HEK293 (cell line): ENCODE results near the gene SERTAD4.
A peak's percentile ranks its signal among the peaks of the same experiment; 100 is the strongest.

Source experiments
- KLF10 ChIP-seq: fragments of 450-650 bp; IDR thresholded peaks from 2 replicates; pipeline ENCODE4 v1.5.1; 2018; ENCODE audit warnings: missing biosample characterization, mild to moderate bottlenecking, missing genetic modification characterization
- TSHZ1 ChIP-seq: fragments of 450-650 bp; formaldehyde crosslinking; IDR thresholded peaks from 2 replicates; pipeline ENCODE4 v1.5.1; 2016; ENCODE audit warnings: missing biosample characterization, missing genetic modification characterization, borderline replicate concordance
- ZNF121 ChIP-seq: fragments of 450-650 bp; formaldehyde crosslinking; IDR thresholded peaks from 2 replicates; pipeline ENCODE4 v1.5.1; 2016; ENCODE audit warnings: missing biosample characterization, missing genetic modification characterization
- ZNF133 ChIP-seq: fragments of 450-650 bp; formaldehyde crosslinking; IDR thresholded peaks from 2 replicates; pipeline ENCODE4 v1.5.1; 2016; ENCODE audit warnings: missing biosample characterization, missing genetic modification characterization
- ZNF24 ChIP-seq: fragments of 450-650 bp; formaldehyde crosslinking; IDR thresholded peaks from 2 replicates; pipeline ENCODE4 v1.5.1; 2016; ENCODE audit warnings: missing biosample characterization, missing genetic modification characterization
- ZNF26 ChIP-seq: fragments of 450-650 bp; formaldehyde crosslinking; IDR thresholded peaks from 2 replicates; pipeline ENCODE4 v1.5.1; 2016; ENCODE audit warnings: missing biosample characterization, missing genetic modification characterization
- ZNF266 ChIP-seq: fragments of 450-650 bp; formaldehyde crosslinking; IDR thresholded peaks from 2 replicates; pipeline ENCODE4 v1.5.1; 2016; ENCODE audit warnings: missing biosample characterization, missing genetic modification characterization, low read depth
- ZNF404 ChIP-seq: fragments of 450-650 bp; formaldehyde crosslinking; IDR thresholded peaks from 2 replicates; pipeline ENCODE4 v1.5.1; 2017; ENCODE audit warnings: missing biosample characterization, missing genetic modification characterization
- ZNF416 ChIP-seq: fragments of 450-650 bp; formaldehyde crosslinking; IDR thresholded peaks from 2 replicates; pipeline ENCODE4 v1.5.1; 2016; ENCODE audit warnings: missing biosample characterization, missing genetic modification characterization
- ZNF433 ChIP-seq: fragments of 450-650 bp; formaldehyde crosslinking; IDR thresholded peaks from 2 replicates; pipeline ENCODE4 v1.5.1; 2016; ENCODE audit warnings: missing biosample characterization, missing genetic modification characterization, low read depth
- ZNF48 ChIP-seq: fragments of 450-650 bp; formaldehyde crosslinking; IDR thresholded peaks from 2 replicates; pipeline ENCODE4 v1.5.1; 2016; ENCODE audit warnings: missing biosample characterization, missing genetic modification characterization
- ZNF518A ChIP-seq: fragments of 450-650 bp; formaldehyde crosslinking; conservative IDR thresholded peaks from 2 replicates; pipeline ENCODE4 v1.5.1; 2016; ENCODE audit warnings: low read depth, missing biosample characterization, missing genetic modification characterization
- ZNF529 ChIP-seq: fragments of 450-650 bp; formaldehyde crosslinking; IDR thresholded peaks from 2 replicates; pipeline ENCODE4 v1.5.1; 2017; ENCODE audit warnings: missing genetic modification characterization, missing biosample characterization; ENCODE audit not compliant: insufficient replicate concordance
- ZNF624 ChIP-seq: fragments of 450-650 bp; formaldehyde crosslinking; IDR thresholded peaks from 2 replicates; pipeline ENCODE4 v1.5.1; 2017; ENCODE audit warnings: missing biosample characterization, missing genetic modification characterization
- ZNF639 ChIP-seq: fragments of 450-650 bp; formaldehyde crosslinking; IDR thresholded peaks from 2 replicates; pipeline ENCODE4 v1.5.1; 2016; ENCODE audit warnings: missing biosample characterization, missing genetic modification characterization
- ZNF664 ChIP-seq: fragments of 450-650 bp; formaldehyde crosslinking; IDR thresholded peaks from 2 replicates; pipeline ENCODE4 v1.5.1; 2016; ENCODE audit warnings: missing biosample characterization, missing genetic modification characterization
- ZNF776 ChIP-seq: fragments of 450-650 bp; formaldehyde crosslinking; IDR thresholded peaks from 2 replicates; pipeline ENCODE4 v1.5.0; 2017; ENCODE audit warnings: missing biosample characterization, missing genetic modification characterization, borderline replicate concordance
- ZNF785 ChIP-seq: fragments of 450-650 bp; formaldehyde crosslinking; IDR thresholded peaks from 2 replicates; pipeline ENCODE4 v1.5.1; 2016; ENCODE audit warnings: missing biosample characterization, missing genetic modification characterization
- TF ChIP-seq, protein P1 (sequence below): fragments of 450-650 bp; formaldehyde crosslinking; IDR thresholded peaks from 2 replicates; pipeline ENCODE4 v1.5.1; 2016; ENCODE audit warnings: missing biosample characterization, missing genetic modification characterization
- TF ChIP-seq, protein P2 (sequence below): fragments of 450-650 bp; IDR thresholded peaks from 2 replicates; pipeline ENCODE4 v1.5.1; 2018; ENCODE audit warnings: missing biosample characterization, missing genetic modification characterization
- TF ChIP-seq, protein P3 (sequence below): fragments of 450-650 bp; formaldehyde crosslinking; IDR thresholded peaks from 2 replicates; pipeline ENCODE4 v1.5.1; 2016; ENCODE audit warnings: missing biosample characterization, missing genetic modification characterization

SERTAD4 gene

GRCh38 chr1:210292231-210292871 is 59.8 kb downstream of the SERTAD4 start (continued):
- TF ChIP-seq, protein P1, sequence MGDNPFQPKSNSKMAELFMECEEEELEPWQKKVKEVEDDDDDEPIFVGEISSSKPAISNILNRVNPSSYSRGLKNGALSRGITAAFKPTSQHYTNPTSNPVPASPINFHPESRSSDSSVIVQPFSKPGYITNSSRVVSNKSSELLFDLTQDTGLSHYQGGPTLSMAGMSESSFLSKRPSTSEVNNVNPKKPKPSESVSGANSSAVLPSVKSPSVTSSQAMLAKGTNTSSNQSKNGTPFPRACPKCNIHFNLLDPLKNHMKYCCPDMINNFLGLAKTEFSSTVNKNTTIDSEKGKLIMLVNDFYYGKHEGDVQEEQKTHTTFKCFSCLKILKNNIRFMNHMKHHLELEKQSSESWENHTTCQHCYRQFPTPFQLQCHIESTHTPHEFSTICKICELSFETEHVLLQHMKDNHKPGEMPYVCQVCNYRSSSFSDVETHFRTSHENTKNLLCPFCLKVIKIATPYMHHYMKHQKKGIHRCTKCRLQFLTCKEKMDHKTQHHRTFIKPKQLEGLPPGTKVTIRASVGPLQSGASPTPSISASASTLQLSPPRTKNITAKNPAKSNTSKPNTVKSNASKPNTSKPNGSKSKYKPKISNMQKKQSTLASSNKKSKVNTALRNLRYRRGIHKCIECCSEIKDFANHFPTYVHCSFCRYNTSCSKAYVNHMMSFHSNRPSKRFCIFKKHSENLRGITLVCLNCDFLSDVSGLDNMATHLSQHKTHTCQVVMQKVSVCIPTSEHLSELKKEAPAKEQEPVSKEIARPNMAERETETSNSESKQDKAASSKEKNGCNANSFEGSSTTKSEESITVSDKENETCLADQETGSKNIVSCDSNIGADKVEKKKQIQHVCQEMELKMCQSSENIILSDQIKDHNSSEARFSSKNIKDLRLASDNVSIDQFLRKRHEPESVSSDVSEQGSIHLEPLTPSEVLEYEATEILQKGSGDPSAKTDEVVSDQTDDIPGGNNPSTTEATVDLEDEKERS (tag by site-specific recombination) = no peak
- no peak for TF ChIP-seq ZNF26 (tag by site-specific recombination)
- 0 out of 2 replicates have a peak, but pooled peaks have one; percentile 31 for TF ChIP-seq ZNF121
- no peak for TF ChIP-seq TSHZ1
- TF ChIP-seq ZNF133 (tag by site-specific recombination) = no peak
- no peak for TF ChIP-seq ZNF776
- TF ChIP-seq ZNF664 (tag by site-specific recombination) = no peak
- TF ChIP-seq ZNF48 (tag by site-specific recombination) = no peak
- TF ChIP-seq ZNF433 (tag by site-specific recombination) = no peak
- no peak for TF ChIP-seq ZNF639 (tag by site-specific recombination)
- TF ChIP-seq ZNF624 = no peak
- TF ChIP-seq KLF10 (tag by site-specific recombination) = no peak
- TF ChIP-seq, protein P2, sequence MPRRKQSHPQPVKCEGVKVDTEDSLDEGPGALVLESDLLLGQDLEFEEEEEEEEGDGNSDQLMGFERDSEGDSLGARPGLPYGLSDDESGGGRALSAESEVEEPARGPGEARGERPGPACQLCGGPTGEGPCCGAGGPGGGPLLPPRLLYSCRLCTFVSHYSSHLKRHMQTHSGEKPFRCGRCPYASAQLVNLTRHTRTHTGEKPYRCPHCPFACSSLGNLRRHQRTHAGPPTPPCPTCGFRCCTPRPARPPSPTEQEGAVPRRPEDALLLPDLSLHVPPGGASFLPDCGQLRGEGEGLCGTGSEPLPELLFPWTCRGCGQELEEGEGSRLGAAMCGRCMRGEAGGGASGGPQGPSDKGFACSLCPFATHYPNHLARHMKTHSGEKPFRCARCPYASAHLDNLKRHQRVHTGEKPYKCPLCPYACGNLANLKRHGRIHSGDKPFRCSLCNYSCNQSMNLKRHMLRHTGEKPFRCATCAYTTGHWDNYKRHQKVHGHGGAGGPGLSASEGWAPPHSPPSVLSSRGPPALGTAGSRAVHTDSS = no peak
- no peak for TF ChIP-seq ZNF416 (tag by site-specific recombination)
- TF ChIP-seq ZNF24 (tag by site-specific recombination) = peak; percentile 60; the same call in 1 of the 2 replicates
- TF ChIP-seq ZNF529 (tag by site-specific recombination) = no peak
- no peak for TF ChIP-seq ZNF404 (tag by site-specific recombination)
- no peak for TF ChIP-seq ZNF785 (tag by site-specific recombination)
- no peak for TF ChIP-seq ZNF266 (tag by site-specific recombination)
- TF ChIP-seq, protein P3, sequence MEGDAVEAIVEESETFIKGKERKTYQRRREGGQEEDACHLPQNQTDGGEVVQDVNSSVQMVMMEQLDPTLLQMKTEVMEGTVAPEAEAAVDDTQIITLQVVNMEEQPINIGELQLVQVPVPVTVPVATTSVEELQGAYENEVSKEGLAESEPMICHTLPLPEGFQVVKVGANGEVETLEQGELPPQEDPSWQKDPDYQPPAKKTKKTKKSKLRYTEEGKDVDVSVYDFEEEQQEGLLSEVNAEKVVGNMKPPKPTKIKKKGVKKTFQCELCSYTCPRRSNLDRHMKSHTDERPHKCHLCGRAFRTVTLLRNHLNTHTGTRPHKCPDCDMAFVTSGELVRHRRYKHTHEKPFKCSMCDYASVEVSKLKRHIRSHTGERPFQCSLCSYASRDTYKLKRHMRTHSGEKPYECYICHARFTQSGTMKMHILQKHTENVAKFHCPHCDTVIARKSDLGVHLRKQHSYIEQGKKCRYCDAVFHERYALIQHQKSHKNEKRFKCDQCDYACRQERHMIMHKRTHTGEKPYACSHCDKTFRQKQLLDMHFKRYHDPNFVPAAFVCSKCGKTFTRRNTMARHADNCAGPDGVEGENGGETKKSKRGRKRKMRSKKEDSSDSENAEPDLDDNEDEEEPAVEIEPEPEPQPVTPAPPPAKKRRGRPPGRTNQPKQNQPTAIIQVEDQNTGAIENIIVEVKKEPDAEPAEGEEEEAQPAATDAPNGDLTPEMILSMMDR (tag by site-specific recombination) = peak; percentile 83
- no peak for TF ChIP-seq ZNF518A
